Neural cell (in vitro differentiated cells): ENCODE measurements around the gene TOP1. TPM values are rescaled to one million over a fixed set of nuclear protein-coding genes. Genes with fewer than 3 reads are reported as not detected.

Source experiments
- H2AFZ ChIP-seq: fragments of 200-600, 300-800 bp; sonication (generic), shearing (Covaris generic); 2 replicates; pipeline ENCODE4 v1.6.0; 2014; ENCODE audit warnings: low read depth, mild to moderate bottlenecking, antibody characterized with exemption, low read length, moderate library complexity
- H3F3A ChIP-seq: fragments of 200-600 bp; shearing (Covaris generic); 2 replicates; pipeline ENCODE4 v1.6.1; 2016; ENCODE audit warnings: mild to moderate bottlenecking, moderate library complexity, mixed read lengths, antibody characterized with exemption, low read length; ENCODE audit not compliant: insufficient read depth, poor library complexity, severe bottlenecking
- H3K27ac ChIP-seq: fragments of 200-600, 300-800 bp; sonication (generic), shearing (Covaris generic); 2 replicates; pipeline ENCODE4 v1.5.1; 2014; ENCODE audit warnings: mild to moderate bottlenecking, low read length, moderate library complexity
- H3K27me3 ChIP-seq: fragments of 300-800, 200-600 bp; sonication (generic), shearing (Covaris generic); 2 replicates; pipeline ENCODE4 v1.6.0; 2014; ENCODE audit warnings: mild to moderate bottlenecking, low read depth, low read length, moderate library complexity; ENCODE audit not compliant: insufficient read depth
- H3K36me3 ChIP-seq: fragments of 300-800, 200-600 bp; sonication (generic), shearing (Covaris generic); 2 replicates; pipeline ENCODE4 v1.5.1; 2014; ENCODE audit warnings: mild to moderate bottlenecking, antibody characterized with exemption, low read length, moderate library complexity; ENCODE audit not compliant: insufficient read depth
- H3K4me2 ChIP-seq: fragments of 300-800, 200-600 bp; sonication (generic), shearing (Covaris generic); 2 replicates; pipeline ENCODE4 v1.6.0; 2014; ENCODE audit warnings: mild to moderate bottlenecking, low read length
- H3K4me3 ChIP-seq: fragments of 300-800, 200-600 bp; sonication (generic), shearing (Covaris generic); 2 replicates; pipeline ENCODE4 v1.5.1; 2014; ENCODE audit warnings: mild to moderate bottlenecking, low read length, moderate library complexity
- H3K79me2 ChIP-seq: fragments of 200-600 bp; shearing (Covaris generic); replicated peaks from 2 replicates; pipeline ENCODE4 v1.6.0; 2014; ENCODE audit warnings: mild to moderate bottlenecking, low read length, moderate library complexity; ENCODE audit not compliant: insufficient read depth
- H3K9ac ChIP-seq: fragments of 300-800, 200-600 bp; sonication (generic), shearing (Covaris generic); 2 replicates; pipeline ENCODE4 v1.6.1; 2016; ENCODE audit warnings: mild to moderate bottlenecking, low read length, mixed read lengths
- H3K9me2 ChIP-seq: fragments of 200-600 bp; shearing (Covaris generic); 2 replicates; pipeline ENCODE4 v1.6.1; 2016; ENCODE audit warnings: mild to moderate bottlenecking, low read length, mixed read lengths; ENCODE audit not compliant: insufficient read depth
- H3K9me3 ChIP-seq: fragments of 200-600, 300-800 bp; sonication (generic), shearing (Covaris generic); 2 replicates; pipeline ENCODE4 v1.6.1; 2016; ENCODE audit warnings: mild to moderate bottlenecking, mixed run types, low read length, moderate library complexity, mixed read lengths
- H4K20me1 ChIP-seq: fragments of 200-600 bp; shearing (Covaris generic); 2 replicates; pipeline ENCODE4 v1.6.1; 2016; ENCODE audit warnings: mild to moderate bottlenecking, mixed run types; ENCODE audit not compliant: insufficient read depth
- EP300 ChIP-seq: fragments of 450-650 bp; conservative IDR thresholded peaks from 2 replicates; pipeline ENCODE4 v1.6.1; 2014; ENCODE audit warnings: antibody characterized with exemption, mild to moderate bottlenecking, moderate library complexity; ENCODE audit not compliant: poor library complexity, severe bottlenecking
- EZH2 ChIP-seq: fragments of 200-600, 300-800 bp; shearing (Covaris generic), sonication (generic); IDR thresholded peaks from 2 replicates; pipeline ENCODE4 v1.6.1; 2014; ENCODE audit warnings: antibody characterized with exemption, low read length, borderline replicate concordance, mild to moderate bottlenecking; ENCODE audit not compliant: insufficient read depth, poor library complexity, severe bottlenecking
- MXI1 ChIP-seq: fragments of 450-650 bp; conservative IDR thresholded peaks from 2 replicates; pipeline ENCODE4 v1.6.1; 2014; ENCODE audit warnings: antibody characterized with exemption, mild to moderate bottlenecking; ENCODE audit not compliant: poor library complexity, severe bottlenecking
- POLR2AphosphoS5 ChIP-seq: IDR thresholded peaks from 2 replicates; pipeline ENCODE4 v1.6.1; 2012
- RAD21 ChIP-seq: fragments of 450-650 bp; conservative IDR thresholded peaks from 2 replicates; pipeline ENCODE4 v1.6.1; 2014; ENCODE audit warnings: antibody characterized with exemption, mild to moderate bottlenecking, moderate library complexity
- SMC3 ChIP-seq: fragments of 450-650 bp; conservative IDR thresholded peaks from 2 replicates; pipeline ENCODE4 v1.6.1; 2014; ENCODE audit warnings: antibody characterized with exemption, mild to moderate bottlenecking, moderate library complexity; ENCODE audit not compliant: poor library complexity
- TAF1 ChIP-seq: IDR thresholded peaks from 2 replicates; pipeline ENCODE4 v1.6.1; 2012; ENCODE audit warnings: low read depth
- polyA plus RNA-seq: library from polyadenylated mRNA; depleted of rRNA; stranded (reverse); fragments of >200 nt; gene quantifications from 2 replicates; pipeline ENCODE4 v1.2.3, GENCODE V29; 2014
- TF ChIP-seq, protein P1 (sequence below): IDR thresholded peaks from 2 replicates; pipeline ENCODE4 v1.6.1; 2012; ENCODE audit warnings: borderline replicate concordance
- TF ChIP-seq, protein P2 (sequence below): fragments of 450-650 bp; IDR thresholded peaks from 2 replicates; pipeline ENCODE4 v1.5.1; 2014; ENCODE audit warnings: antibody characterized with exemption, mild to moderate bottlenecking, moderate library complexity; ENCODE audit not compliant: poor library complexity, severe bottlenecking

The TOP1 gene
- polyA plus RNA-seq, 1 donor from 2014 or later = 33.2 TPM

DNA sequence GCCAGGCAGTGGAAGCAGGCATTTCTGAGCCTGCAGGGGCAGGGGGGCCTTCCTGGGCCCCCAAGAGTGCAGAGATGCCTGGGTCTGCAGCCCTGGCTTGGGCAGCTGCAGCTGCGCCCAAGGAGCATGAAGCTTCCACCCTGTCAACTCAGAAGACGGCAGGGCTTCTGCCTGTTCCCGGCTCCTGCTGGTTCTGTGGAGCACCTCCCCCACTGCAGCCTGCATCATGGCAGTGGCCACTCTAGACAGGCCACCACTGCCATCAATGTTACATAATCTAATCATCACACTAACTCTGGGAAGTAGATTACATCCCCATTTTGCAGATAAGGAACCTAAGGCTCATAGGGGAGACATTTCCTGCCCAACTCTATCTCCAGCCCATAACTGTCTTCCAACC is 21.1 kb upstream of the TOP1 start:
- H3K9me3 ChIP-seq = no peaks in the 10 kb centered on the region
- no peak overlapping the region for H2AFZ ChIP-seq
- no peaks in the 10 kb centered on the region for H3K36me3 ChIP-seq
- TF ChIP-seq, protein P1, sequence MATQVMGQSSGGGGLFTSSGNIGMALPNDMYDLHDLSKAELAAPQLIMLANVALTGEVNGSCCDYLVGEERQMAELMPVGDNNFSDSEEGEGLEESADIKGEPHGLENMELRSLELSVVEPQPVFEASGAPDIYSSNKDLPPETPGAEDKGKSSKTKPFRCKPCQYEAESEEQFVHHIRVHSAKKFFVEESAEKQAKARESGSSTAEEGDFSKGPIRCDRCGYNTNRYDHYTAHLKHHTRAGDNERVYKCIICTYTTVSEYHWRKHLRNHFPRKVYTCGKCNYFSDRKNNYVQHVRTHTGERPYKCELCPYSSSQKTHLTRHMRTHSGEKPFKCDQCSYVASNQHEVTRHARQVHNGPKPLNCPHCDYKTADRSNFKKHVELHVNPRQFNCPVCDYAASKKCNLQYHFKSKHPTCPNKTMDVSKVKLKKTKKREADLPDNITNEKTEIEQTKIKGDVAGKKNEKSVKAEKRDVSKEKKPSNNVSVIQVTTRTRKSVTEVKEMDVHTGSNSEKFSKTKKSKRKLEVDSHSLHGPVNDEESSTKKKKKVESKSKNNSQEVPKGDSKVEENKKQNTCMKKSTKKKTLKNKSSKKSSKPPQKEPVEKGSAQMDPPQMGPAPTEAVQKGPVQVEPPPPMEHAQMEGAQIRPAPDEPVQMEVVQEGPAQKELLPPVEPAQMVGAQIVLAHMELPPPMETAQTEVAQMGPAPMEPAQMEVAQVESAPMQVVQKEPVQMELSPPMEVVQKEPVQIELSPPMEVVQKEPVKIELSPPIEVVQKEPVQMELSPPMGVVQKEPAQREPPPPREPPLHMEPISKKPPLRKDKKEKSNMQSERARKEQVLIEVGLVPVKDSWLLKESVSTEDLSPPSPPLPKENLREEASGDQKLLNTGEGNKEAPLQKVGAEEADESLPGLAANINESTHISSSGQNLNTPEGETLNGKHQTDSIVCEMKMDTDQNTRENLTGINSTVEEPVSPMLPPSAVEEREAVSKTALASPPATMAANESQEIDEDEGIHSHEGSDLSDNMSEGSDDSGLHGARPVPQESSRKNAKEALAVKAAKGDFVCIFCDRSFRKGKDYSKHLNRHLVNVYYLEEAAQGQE = no peak
- no peak for TF ChIP-seq EZH2
- TF ChIP-seq EP300 = no peak
- TF ChIP-seq SMC3 = no peak
- TF ChIP-seq TAF1 = no peak
- TF ChIP-seq, protein P2, sequence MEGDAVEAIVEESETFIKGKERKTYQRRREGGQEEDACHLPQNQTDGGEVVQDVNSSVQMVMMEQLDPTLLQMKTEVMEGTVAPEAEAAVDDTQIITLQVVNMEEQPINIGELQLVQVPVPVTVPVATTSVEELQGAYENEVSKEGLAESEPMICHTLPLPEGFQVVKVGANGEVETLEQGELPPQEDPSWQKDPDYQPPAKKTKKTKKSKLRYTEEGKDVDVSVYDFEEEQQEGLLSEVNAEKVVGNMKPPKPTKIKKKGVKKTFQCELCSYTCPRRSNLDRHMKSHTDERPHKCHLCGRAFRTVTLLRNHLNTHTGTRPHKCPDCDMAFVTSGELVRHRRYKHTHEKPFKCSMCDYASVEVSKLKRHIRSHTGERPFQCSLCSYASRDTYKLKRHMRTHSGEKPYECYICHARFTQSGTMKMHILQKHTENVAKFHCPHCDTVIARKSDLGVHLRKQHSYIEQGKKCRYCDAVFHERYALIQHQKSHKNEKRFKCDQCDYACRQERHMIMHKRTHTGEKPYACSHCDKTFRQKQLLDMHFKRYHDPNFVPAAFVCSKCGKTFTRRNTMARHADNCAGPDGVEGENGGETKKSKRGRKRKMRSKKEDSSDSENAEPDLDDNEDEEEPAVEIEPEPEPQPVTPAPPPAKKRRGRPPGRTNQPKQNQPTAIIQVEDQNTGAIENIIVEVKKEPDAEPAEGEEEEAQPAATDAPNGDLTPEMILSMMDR = no peak
- TF ChIP-seq MXI1 = no peak
- TF ChIP-seq RAD21 = no peak
- TF ChIP-seq POLR2AphosphoS5 = no peak
- H3K27ac ChIP-seq = no peak overlapping the region
- no peak overlapping the region for H3K9ac ChIP-seq
- H3K4me2 ChIP-seq = no peak overlapping the region
- no peaks in the 10 kb centered on the region for H3K27me3 ChIP-seq
- H4K20me1 ChIP-seq = no peaks in the 10 kb centered on the region
- no peak overlapping the region for H3K4me3 ChIP-seq
- H3K9me2 ChIP-seq = no peaks in the 10 kb centered on the region
- H3F3A ChIP-seq = no peaks in the 10 kb centered on the region
- no peaks in the 10 kb centered on the region for H3K79me2 ChIP-seq

DNA sequence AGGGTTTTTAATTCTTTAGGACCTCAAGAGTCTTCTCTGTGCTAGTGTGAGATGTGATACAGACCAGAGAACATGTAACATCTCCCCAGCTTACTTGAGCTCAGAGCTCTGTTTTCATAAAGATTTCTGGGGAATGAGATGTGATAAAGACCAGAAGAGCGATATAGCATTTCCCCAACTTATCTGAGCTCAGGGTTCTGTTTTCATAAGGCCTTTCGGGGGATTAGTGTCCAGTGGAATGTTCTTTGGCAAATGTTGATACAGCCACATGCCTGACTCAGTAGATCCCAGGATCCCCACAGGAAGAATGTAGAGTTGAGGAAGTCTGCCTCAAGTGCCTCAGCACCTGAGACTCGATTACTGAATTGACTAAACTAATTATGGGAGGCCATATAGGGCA is 18.7 kb upstream of the TOP1 start:
- Histone ChIP-seq H3F3A (no peaks in the 10 kb centered on the region), H3K9ac (no peak overlapping the region), H3K36me3 (no peaks in the 10 kb centered on the region), H2AFZ (no peak overlapping the region), H3K4me3 (no peak overlapping the region), H3K79me2 (no peaks in the 10 kb centered on the region), H4K20me1 (no peaks in the 10 kb centered on the region), H3K27me3 (no peaks in the 10 kb centered on the region), H3K9me3 (no peaks in the 10 kb centered on the region), H3K9me2 (no peaks in the 10 kb centered on the region), H3K4me2 (no peak overlapping the region), H3K27ac (no peak overlapping the region)
- TF ChIP-seq, protein P2 = no peak
- TF ChIP-seq, protein P1 = no peak
